K562 (cell line): ENCODE results near the gene PRRC2C.

Experiments
- CTCF ChIP-seq, 3 experiments: IDR thresholded peaks in 2 of 3; conservative IDR thresholded peaks in 1 of 3; 2 replicates each; pipeline ENCODE4 v1.5.1; 2011 to 2012; ENCODE audit warnings: low read length in 3 of 3, mild to moderate bottlenecking in 3 of 3, control low read depth in 2 of 3, improper control_type of control experiment in 1 of 3, inconsistent platforms in 1 of 3, low read depth in 1 of 3, mixed read lengths in 1 of 3, moderate library complexity in 1 of 3; ENCODE audit not compliant: insufficient read depth in 2 of 3
- MAZ ChIP-seq, 2 experiments: fragments of 450-650 bp in 1 of 2; sonication (generic) in 1 of 2; formaldehyde crosslinking; IDR thresholded peaks in 1 of 2; conservative IDR thresholded peaks in 1 of 2; 2 replicates each; pipeline versions ENCODE4 v1.4.0 to v1.5.0; 2020; ENCODE audit warnings: mild to moderate bottlenecking in 1 of 2, missing genetic modification reagents in 1 of 2
- SMARCC2 ChIP-seq: fragments of 450-650 bp; IDR thresholded peaks from 2 replicates; pipeline ENCODE4 v1.6.1; 2017; ENCODE audit warnings: antibody characterized with exemption, moderate library complexity, mild to moderate bottlenecking, low read depth
- SPI1 ChIP-seq: IDR thresholded peaks from 2 replicates; pipeline ENCODE4 v1.6.1; 2011; ENCODE audit warnings: low read depth, low read length, control low read depth, borderline replicate concordance
- ZNF740 ChIP-seq, 3 experiments: fragments of 200-800 bp in 1 of 3; sonication (Bioruptor generic) in 1 of 3; sonication (generic) in 1 of 3; formaldehyde crosslinking in 1 of 3; IDR thresholded peaks; 2 replicates each; pipeline versions ENCODE4 v1.6.1 to v1.8.0; 2016 to 2022; ENCODE audit warnings: mild to moderate bottlenecking in 2 of 3, missing compliant biosample characterization in 2 of 3, missing genetic modification characterization in 2 of 3, missing genetic modification reagents in 1 of 3

- TF ChIP-seq ZNF740 (CRISPR knock-in tag; IDR thresholded peaks at IDR 0.05) (no peak), ZNF740 (tag; IDR thresholded peaks at IDR 0.05) (no peak), CTCF (IDR thresholded peaks at IDR 0.05 in 2 of 3, conservative IDR thresholded peaks at IDR 0.05 in 1 of 3; ENCODE audit: insufficient read depth in 2 of 3, low read depth in 1 of 3, low read length in 3 of 3) (no peak), SMARCC2 (no peak), SPI1 (no peak), MAZ (CRISPR knock-in tag; conservative IDR thresholded peaks at IDR 0.05 in 1 of 2, IDR thresholded peaks at IDR 0.05 in 1 of 2) (no peak)
These were observed 102.9 kb downstream of the PRRC2C start for GRCh38 chr1:171588230-171588629.
